Measurements from ENCODE around the gene IGFBP6.

Gene IGFBP6

GRCh38 chr12:53060721-53061276 lies 36.7 kb upstream of the IGFBP6 start:
- no peaks in the 10 kb centered on the region for H3K9me3 ChIP-seq (ENCODE audit: control insufficient read depth, low read depth, low read length)
- H3K4me3 ChIP-seq (ENCODE audit: low read length): no peak overlapping the region
- H3K4me1 ChIP-seq (ENCODE audit: control insufficient read depth, low read depth, low read length): no peaks in the 10 kb centered on the region
- peaks cover 14% of the 10 kb centered on the region for H3K27me3 ChIP-seq (ENCODE audit: control insufficient read depth, insufficient read depth, low read length)
- no peaks in the 10 kb centered on the region for H3K36me3 ChIP-seq (ENCODE audit: control insufficient read depth, low read depth, low read length)
- no peak overlapping the region for H3K9ac ChIP-seq (ENCODE audit: low read length)
- H3K27ac ChIP-seq (ENCODE audit: low read length): no peak overlapping the region

GRCh38 chr12:53061404-53062010 lies 36.0 kb upstream of the IGFBP6 start:
- Histone ChIP-seq H3K36me3 (ENCODE audit: control insufficient read depth, low read depth, low read length) (no peaks in the 10 kb centered on the region), H3K27me3 (ENCODE audit: control insufficient read depth, insufficient read depth, low read length) (peaks cover 11% of the 10 kb centered on the region), H3K9me3 (ENCODE audit: control insufficient read depth, low read depth, low read length) (no peaks in the 10 kb centered on the region), H3K27ac (ENCODE audit: low read length) (no peak overlapping the region), H3K9ac (ENCODE audit: low read length) (no peak overlapping the region), H3K4me3 (ENCODE audit: low read length) (no peak overlapping the region), H3K4me1 (ENCODE audit: control insufficient read depth, low read depth, low read length) (no peaks in the 10 kb centered on the region)

- Histone ChIP-seq H3K9ac (ENCODE audit: low read length) (no peak overlapping the region), H3K4me1 (ENCODE audit: control insufficient read depth, low read depth, low read length) (no peaks in the 10 kb centered on the region), H3K9me3 (ENCODE audit: control insufficient read depth, low read depth, low read length) (no peaks in the 10 kb centered on the region), H3K4me3 (ENCODE audit: low read length) (no peak overlapping the region), H3K36me3 (ENCODE audit: control insufficient read depth, low read depth, low read length) (no peaks in the 10 kb centered on the region), H3K27me3 (ENCODE audit: control insufficient read depth, insufficient read depth, low read length) (peaks cover 4% of the 10 kb centered on the region), H3K27ac (ENCODE audit: low read length) (no peak overlapping the region)
These were observed 35.2 kb upstream of the IGFBP6 start for GRCh38 chr12:53062011-53062961.

- H3K27ac ChIP-seq (ENCODE audit: low read length): no peak overlapping the region
- no peak overlapping the region for H3K4me3 ChIP-seq (ENCODE audit: low read length)
- no peaks in the 10 kb centered on the region for H3K36me3 ChIP-seq (ENCODE audit: control insufficient read depth, low read depth, low read length)
- no peak overlapping the region for H3K9ac ChIP-seq (ENCODE audit: low read length)
- H3K4me1 ChIP-seq (ENCODE audit: control insufficient read depth, low read depth, low read length): no peaks in the 10 kb centered on the region
- no peaks in the 10 kb centered on the region for H3K9me3 ChIP-seq (ENCODE audit: control insufficient read depth, low read depth, low read length)
- no peaks in the 10 kb centered on the region for H3K27me3 ChIP-seq (ENCODE audit: control insufficient read depth, insufficient read depth, low read length)
These were observed 34.3 kb upstream of the IGFBP6 start for GRCh38 chr12:53062977-53063707.

- Histone ChIP-seq H3K9me3 (ENCODE audit: control insufficient read depth, low read depth, low read length) (no peaks in the 10 kb centered on the region), H3K36me3 (ENCODE audit: control insufficient read depth, low read depth, low read length) (no peaks in the 10 kb centered on the region), H3K27ac (ENCODE audit: low read length) (no peak overlapping the region), H3K4me1 (ENCODE audit: control insufficient read depth, low read depth, low read length) (no peaks in the 10 kb centered on the region), H3K9ac (ENCODE audit: low read length) (no peak overlapping the region), H3K4me3 (ENCODE audit: low read length) (no peak overlapping the region), H3K27me3 (ENCODE audit: control insufficient read depth, insufficient read depth, low read length) (no peaks in the 10 kb centered on the region)
These were observed 33.5 kb upstream of the IGFBP6 start for GRCh38 chr12:53063708-53064612.

- Histone ChIP-seq H3K27ac (ENCODE audit: low read length) (no peak overlapping the region), H3K36me3 (ENCODE audit: control insufficient read depth, low read depth, low read length) (no peaks in the 10 kb centered on the region), H3K4me3 (ENCODE audit: low read length) (no peak overlapping the region), H3K4me1 (ENCODE audit: control insufficient read depth, low read depth, low read length) (no peaks in the 10 kb centered on the region), H3K9me3 (ENCODE audit: control insufficient read depth, low read depth, low read length) (no peaks in the 10 kb centered on the region), H3K9ac (ENCODE audit: low read length) (no peak overlapping the region), H3K27me3 (ENCODE audit: control insufficient read depth, insufficient read depth, low read length) (no peaks in the 10 kb centered on the region)
These were observed 32.6 kb upstream of the IGFBP6 start for GRCh38 chr12:53064613-53065436.

- no peak overlapping the region for H3K9ac ChIP-seq (ENCODE audit: low read length)
- H3K36me3 ChIP-seq (ENCODE audit: control insufficient read depth, low read depth, low read length): no peaks in the 10 kb centered on the region
- no peak overlapping the region for H3K4me3 ChIP-seq (ENCODE audit: low read length)
- H3K4me1 ChIP-seq (ENCODE audit: control insufficient read depth, low read depth, low read length): no peaks in the 10 kb centered on the region
- H3K27ac ChIP-seq (ENCODE audit: low read length): no peak overlapping the region
- no peaks in the 10 kb centered on the region for H3K9me3 ChIP-seq (ENCODE audit: control insufficient read depth, low read depth, low read length)
- no peaks in the 10 kb centered on the region for H3K27me3 ChIP-seq (ENCODE audit: control insufficient read depth, insufficient read depth, low read length)
These were observed 32.0 kb upstream of the IGFBP6 start for GRCh38 chr12:53065470-53065869.

GRCh38 chr12:53065975-53066931 lies 31.2 kb upstream of the IGFBP6 start:
- H3K27ac ChIP-seq (ENCODE audit: low read length): no peak overlapping the region
- no peaks in the 10 kb centered on the region for H3K27me3 ChIP-seq (ENCODE audit: control insufficient read depth, insufficient read depth, low read length)
- no peak overlapping the region for H3K4me3 ChIP-seq (ENCODE audit: low read length)
- H3K9me3 ChIP-seq (ENCODE audit: control insufficient read depth, low read depth, low read length): no peaks in the 10 kb centered on the region
- H3K9ac ChIP-seq (ENCODE audit: low read length): no peak overlapping the region
- H3K36me3 ChIP-seq (ENCODE audit: control insufficient read depth, low read depth, low read length): no peaks in the 10 kb centered on the region
- H3K4me1 ChIP-seq (ENCODE audit: control insufficient read depth, low read depth, low read length): no peaks in the 10 kb centered on the region

- Histone ChIP-seq H3K9ac (ENCODE audit: low read length) (no peak overlapping the region), H3K27me3 (ENCODE audit: control insufficient read depth, insufficient read depth, low read length) (no peaks in the 10 kb centered on the region), H3K4me1 (ENCODE audit: control insufficient read depth, low read depth, low read length) (peaks cover 1% of the 10 kb centered on the region), H3K27ac (ENCODE audit: low read length) (no peak overlapping the region), H3K36me3 (ENCODE audit: control insufficient read depth, low read depth, low read length) (no peaks in the 10 kb centered on the region), H3K9me3 (ENCODE audit: control insufficient read depth, low read depth, low read length) (no peaks in the 10 kb centered on the region), H3K4me3 (ENCODE audit: low read length) (no peak overlapping the region)
These were observed 30.1 kb upstream of the IGFBP6 start for GRCh38 chr12:53067074-53067992.
